GM20000 (cell line): ENCODE data around the gene HS6ST3.

Source experiments
- DNase-seq: peaks from one replicate; pipeline ENCODE4 v3.0.0; 2012; ENCODE audit warnings: low spot score
- CTCF ChIP-seq: IDR thresholded peaks from 2 replicates; pipeline ENCODE4 v1.5.1; 2012; ENCODE audit warnings: mild to moderate bottlenecking, control low read depth; ENCODE audit errors: extremely low read depth, missing control alignments

HS6ST3 gene

GRCh38 chr13:96191367-96191766, 101.5 kb downstream of the HS6ST3 start:
- no peak for TF ChIP-seq CTCF
- no peak for DNase-seq

GRCh38 chr13:96193728-96194310, 103.9 kb downstream of the HS6ST3 start:
- TF ChIP-seq CTCF = no peak
- no peak for DNase-seq

- TF ChIP-seq CTCF = no peak
- DNase-seq = no peak
Observed at GRCh38 chr13:96198038-96198437, 108.1 kb downstream of the HS6ST3 start.

- DNase-seq = no peak
- no peak for TF ChIP-seq CTCF
Observed at GRCh38 chr13:96199315-96199714, 109.4 kb downstream of the HS6ST3 start.

GRCh38 chr13:96200810-96201209, 110.9 kb downstream of the HS6ST3 start:
- no peak for DNase-seq

GRCh38 chr13:96202315-96202714, 112.4 kb downstream of the HS6ST3 start:
- DNase-seq = no peak
- no peak for TF ChIP-seq CTCF

More at GRCh38 chr13:96200810-96201209, 110.9 kb downstream of the HS6ST3 start:
- TF ChIP-seq CTCF = no peak

GRCh38 chr13:96203471-96203870, 113.6 kb downstream of the HS6ST3 start:
- no peak for TF ChIP-seq CTCF
- no peak for DNase-seq
